A549 treated with AZD9567 at 1 μM for 4 hours (cell line): ENCODE measurements around the gene RAET1G. TPM values are rescaled to one million over a fixed set of nuclear protein-coding genes. Genes with fewer than 3 reads are reported as not detected.

Experiments
- total RNA-seq: library from RNA; stranded (reverse); fragments of 200-300 nt; extraction: Qiagen RNA extraction; gene quantifications from 5 replicates; pipeline ENCODE4 v1.2.3, GENCODE V29; 2022; ENCODE audit not compliant: insufficient read depth

RAET1G gene, protein sequence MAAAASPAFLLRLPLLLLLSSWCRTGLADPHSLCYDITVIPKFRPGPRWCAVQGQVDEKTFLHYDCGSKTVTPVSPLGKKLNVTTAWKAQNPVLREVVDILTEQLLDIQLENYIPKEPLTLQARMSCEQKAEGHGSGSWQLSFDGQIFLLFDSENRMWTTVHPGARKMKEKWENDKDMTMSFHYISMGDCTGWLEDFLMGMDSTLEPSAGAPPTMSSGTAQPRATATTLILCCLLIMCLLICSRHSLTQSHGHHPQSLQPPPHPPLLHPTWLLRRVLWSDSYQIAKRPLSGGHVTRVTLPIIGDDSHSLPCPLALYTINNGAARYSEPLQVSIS
- total RNA-seq: 5.5 to 10.7 TPM (median 8.6 TPM) in 5 replicates

DNA sequence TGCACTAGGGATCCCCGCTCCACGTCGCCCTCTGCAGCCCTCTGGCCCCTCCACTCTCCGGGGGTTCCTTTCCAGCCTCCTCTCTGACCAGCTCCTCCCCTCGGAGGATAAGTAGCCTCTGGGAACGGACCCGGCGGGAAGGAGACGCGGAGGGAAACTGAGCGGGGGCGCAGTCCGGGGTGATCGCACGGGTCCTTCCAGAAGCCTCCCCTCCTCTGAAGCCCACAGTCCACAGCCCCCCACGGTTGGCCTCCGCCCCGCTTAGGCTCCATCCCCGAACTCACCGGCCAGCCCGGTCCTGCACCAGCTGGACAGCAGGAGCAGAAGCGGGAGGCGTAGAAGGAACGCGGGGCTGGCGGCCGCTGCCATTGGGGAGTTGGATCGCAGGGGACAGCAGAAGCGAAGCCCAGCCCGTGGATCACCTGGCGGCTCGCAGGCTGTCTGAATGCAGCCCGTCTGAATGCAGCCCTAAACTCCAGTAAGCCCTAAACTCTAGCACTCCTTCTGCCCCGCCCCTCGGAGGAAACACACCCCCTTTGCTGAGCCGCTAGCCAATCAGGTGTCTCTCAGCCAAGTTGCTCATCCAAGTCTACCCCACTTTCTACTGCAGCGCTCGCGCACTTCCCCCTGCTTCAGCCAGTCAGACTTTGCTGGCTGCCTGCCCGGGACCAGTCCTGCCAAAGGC lies at the start of gene RAET1G:
Gene RAET1G (minus strand): TSS at position 480 of the 685 bp plus-strand sequence. CDS start 111 bp downstream, at position 369.

GRCh38 chr6:149963462-149964307 lies 40.8 kb upstream of the RAET1G start, which contains the start of gene ULBP1:
TSS of gene ULBP1 (plus strand) at chr6:149963943. CDS start at chr6:149964050, 107 bp downstream.

DNA sequence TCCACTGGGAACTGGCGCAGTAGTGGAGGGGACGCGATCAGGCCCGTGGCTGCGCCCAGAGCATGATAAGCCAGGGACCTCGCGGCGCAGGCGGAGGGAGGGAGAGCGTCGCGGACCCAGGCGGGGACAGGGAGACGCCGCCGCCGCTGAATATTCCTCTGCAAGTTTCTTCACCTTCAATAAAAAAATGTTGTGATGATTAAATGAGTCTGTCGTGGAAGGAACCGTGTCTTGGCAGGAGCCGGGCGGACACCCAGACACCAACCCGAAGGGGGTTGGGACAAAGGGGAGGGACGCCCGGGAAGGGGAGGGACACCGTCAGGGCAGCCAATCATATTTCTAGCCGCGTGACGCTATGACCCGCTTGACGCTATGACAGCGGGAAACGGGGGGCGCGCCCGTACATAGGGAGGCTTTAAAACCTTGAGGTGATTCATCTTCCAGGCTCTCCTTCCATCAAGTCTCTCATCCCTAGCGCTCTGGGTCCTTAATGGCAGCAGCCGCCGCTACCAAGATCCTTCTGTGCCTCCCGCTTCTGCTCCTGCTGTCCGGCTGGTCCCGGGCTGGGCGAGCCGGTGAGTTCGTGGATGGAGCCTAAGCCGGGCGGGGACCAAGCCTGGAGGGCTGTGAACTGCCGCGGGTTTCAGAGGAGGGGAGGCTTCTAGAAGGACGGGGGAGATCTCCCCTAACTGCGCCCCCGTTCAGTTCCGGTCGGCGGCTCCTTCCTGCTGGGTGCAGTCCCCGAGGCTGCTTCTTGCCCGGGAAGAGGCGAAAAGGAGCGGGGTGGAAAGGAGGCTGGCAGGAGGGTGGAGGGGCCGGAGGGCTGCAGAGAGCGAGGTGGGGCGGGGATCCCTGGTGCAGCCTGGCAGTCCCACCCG lies 18.9 kb upstream of the RAET1G start, which contains the start of gene ULBP2:
Gene ULBP2 (plus strand): TSS at position 432 of the 878 bp plus-strand sequence. CDS start 59 bp downstream, at position 491.

DNA sequence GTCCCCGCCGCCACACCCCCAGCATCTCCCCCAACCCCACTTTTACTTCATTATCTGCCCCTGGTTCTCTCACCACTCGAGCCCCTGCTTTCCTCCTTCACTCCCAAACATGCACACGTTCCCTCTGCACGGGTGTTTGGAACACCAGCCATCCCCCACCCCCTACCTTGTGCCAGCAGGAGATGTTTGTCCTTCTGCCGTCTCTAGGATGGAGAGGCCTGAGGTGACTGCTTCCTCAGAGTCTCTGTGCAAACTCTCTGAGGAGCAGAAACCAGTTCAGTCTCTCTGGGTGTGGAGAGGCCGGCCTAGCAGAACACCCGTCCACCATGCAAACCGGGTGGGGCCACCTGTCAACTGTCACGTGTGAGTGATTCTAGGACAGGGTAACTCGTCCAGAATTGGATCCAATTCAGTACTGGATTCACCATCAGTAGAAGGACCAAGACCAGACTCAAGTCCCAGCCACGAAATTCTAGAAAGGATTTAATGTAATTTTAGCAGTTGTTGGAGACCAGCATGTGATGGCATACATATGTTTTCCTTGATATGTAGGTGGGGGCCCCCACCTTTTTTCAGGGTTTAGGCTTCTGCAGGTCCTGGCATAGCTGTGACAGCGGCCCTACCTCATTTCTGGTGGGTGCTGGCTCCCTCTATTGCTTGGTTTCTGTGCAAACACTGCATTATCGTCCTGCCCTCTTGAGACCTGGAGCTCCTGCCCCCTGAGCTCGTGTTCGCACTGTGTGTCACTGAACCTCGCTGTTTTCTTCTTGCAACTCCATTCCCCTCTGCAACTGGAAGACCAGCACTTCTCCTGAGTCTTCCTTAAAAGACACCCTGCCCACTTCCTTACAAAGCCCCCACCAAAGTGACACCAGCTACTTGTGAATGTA lies 24.8 kb downstream of the RAET1G start, which contains the start of gene RAET1E:
Gene RAET1E (minus strand): TSS at position 259 of the 890 bp plus-strand sequence. CDS start 7,212 bp downstream, outside the sequence.

Other genes with a start within 250 kb of the RAET1G start
- gene LATS1, start 205.0 kb downstream of the RAET1G start, total RNA-seq: 6.0 to 8.9 TPM (median 8.2 TPM) in 5 replicates
- gene NUP43, start 176.6 kb downstream of the RAET1G start, total RNA-seq: 13.3 to 25.3 TPM (median 15.6 TPM) in 5 replicates
- gene PCMT1, start 173.4 kb downstream of the RAET1G start, total RNA-seq: 86.1 to 106 TPM (median 88.8 TPM) in 5 replicates
- 25.2 to 36.5 TPM (median 34.9 TPM) in 5 replicates for gene LRP11, start 58.8 kb downstream of the RAET1G start, total RNA-seq
- gene RAET1E, start 25.0 kb downstream of the RAET1G start, total RNA-seq: 1.5 to 2.9 TPM (median 1.9 TPM) in 4 of 5 replicates, not detected in the other
- gene ULBP2, start 18.9 kb upstream of the RAET1G start, total RNA-seq: 2.1 to 4.5 TPM (median 3.7 TPM) in 5 replicates
- gene ULBP1, start 40.8 kb upstream of the RAET1G start, total RNA-seq: 0.61 to 0.91 TPM (median 0.79 TPM) in 5 replicates
- gene RAET1L, start 102.4 kb upstream of the RAET1G start, total RNA-seq: 0.27 to 0.49 TPM (median 0.38 TPM) in 4 of 5 replicates, not detected in the other
- 3.2 to 7.8 TPM (median 3.7 TPM) in 5 replicates for gene ULBP3, start 146.0 kb upstream of the RAET1G start, total RNA-seq
- gene PPP1R14C, start 219.9 kb upstream of the RAET1G start, total RNA-seq: 1.2 to 2.2 TPM (median 2.0 TPM) in 5 replicates